RCC 7860 (cell line): ENCODE data around the gene WDR20.
"Not testable (repeated sequence)": the region's sequence is repeated elsewhere in the genome, so short reads cannot be mapped to it uniquely, and the experiment has no call there.

Experiments used
- DNase-seq: peaks from one replicate; pipeline ENCODE4 v3.0.0-alpha.2; 2015; ENCODE audit warnings: low spot score
- FAIRE-seq: peaks from 2 replicates; lab custom pipeline; 2012; peaks lifted over from hg19 to GRCh38; lab: Jason Lieb, UNC

Gene WDR20

DNA sequence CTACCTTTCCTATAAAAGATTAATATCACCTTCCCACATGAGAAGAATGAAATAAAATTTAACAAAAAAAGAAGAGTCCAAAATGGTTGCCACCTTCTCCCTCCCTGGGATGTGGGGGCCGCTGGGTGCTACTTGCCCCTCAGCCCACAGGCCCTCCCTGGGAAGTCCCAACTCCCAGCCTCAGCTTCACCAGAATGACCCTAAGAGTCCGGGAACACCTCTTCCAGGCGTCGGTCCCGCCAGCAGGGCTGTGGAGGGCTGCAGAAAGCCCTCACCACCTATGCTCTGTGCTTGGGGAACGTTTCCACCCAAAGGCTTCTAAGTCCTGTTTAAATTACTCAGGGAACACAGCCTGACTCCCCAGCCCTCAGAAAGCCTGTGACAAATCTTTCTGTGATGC is 93.4 kb downstream of the WDR20 start:
- FAIRE-seq = no peak
- DNase-seq = no peak

DNA sequence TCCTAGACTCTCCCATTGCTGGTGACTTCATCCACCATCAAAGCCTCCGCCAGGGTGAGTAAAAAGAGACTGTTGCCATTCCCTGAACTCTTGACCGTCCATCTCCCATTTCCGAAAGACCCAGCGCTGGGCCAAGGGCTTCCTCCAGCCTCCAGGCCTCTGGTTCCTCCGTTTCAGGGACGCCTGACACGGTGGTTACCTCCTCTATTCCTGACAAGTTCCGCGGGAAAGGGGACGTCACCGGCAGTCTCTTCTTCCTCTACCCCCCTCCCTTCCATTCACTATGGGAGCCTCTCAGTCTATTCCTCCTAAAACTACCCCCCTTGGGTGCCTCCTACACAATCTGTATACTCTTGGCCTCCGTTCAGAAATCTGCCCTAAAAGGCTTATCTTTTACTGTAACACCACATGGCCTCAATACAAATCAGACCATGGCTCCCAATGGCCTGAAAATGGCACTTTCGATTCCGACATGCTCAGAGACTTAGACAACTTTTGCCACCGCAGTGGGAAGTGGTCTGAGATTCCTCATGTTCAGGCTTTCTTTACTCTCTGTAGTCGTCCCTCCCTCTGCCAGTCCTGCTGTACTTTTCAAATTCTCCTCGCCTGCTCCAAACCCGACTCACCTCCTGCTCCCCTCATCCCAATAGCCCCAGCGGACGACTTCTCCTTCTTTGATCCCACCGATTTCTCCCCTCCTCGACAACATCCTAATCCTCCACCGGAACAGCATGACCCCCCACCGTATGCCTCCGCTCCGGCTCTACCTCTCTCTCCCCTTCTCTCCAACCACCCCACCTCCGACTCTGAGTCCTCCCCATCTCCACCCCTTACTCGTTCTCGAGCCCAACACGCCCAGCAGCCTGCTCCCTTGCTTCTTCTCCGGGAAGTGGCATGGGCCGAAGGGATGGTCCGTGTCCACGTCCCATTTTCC is 94.9 kb downstream of the WDR20 start:
- FAIRE-seq = no peak
- DNase-seq = no peak

DNA sequence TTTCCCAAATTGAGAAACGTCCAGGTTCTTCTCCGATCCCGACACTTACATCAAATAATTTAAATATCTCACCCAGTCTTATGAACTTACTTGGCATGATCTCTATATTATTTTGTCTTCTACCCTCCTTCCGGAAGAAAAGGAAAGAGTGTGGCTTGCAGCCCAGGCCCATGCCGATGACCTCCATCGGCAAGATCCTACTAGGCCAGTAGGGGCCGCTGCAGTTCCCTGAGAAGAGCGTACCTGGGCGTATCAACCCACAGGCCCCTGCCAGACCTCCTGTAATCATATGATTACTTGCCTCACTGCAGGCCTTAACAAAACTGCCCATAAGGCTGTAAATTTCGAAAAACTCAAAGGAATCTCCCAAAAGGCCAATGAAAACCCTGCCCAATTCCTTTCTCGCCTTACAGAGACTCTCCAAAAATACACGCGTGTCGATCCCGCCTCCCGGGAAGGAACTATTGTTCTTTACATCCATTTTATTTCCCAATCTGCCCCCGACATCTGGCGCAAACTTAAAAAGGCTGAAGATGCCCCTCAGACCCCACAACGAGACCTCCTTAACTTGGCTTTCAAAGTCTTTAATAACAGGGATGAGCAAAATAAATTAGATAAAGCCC is 95.7 kb downstream of the WDR20 start:
- DNase-seq = peak; percentile 52
- FAIRE-seq = no peak

DNA sequence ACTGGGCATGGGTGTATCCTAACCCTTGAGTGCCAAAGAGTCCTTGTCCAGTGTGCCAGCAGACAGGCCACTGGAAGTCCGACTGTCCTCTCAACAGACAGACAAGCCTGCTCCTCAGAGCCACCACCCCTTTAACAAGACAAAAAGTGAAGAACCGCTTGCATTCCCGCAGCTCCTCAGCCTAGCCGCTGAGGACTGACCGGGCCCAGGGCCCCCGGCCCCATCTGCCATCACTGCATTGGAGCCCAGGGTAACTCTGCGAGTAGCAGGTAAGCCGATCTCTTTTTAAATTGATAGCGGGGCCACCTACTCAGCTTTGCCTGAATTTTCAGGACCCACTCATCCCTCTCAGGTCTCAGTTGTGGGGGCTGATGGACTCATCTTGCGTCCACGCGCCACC is 96.3 kb downstream of the WDR20 start:
- FAIRE-seq = no peak
- no peak for DNase-seq

DNA sequence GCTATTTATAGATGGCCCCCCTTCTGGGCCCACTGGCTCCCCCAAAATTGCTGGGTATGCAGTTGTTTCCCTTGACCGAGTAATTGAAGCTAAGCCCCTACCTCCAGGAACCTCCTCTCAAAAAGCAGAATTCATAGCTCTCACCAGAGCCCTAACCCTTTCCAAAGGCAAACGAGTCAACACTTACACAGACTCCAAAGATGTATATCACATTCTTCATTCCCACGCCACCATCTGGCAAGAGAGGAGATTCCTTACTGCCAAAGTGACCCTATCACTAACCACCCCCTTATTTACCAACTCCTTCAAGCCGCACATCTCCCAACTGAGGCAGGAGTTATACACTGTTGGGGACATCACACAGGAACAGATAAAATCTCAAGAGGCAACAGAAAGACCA is 98.4 kb downstream of the WDR20 start:
- no peak for FAIRE-seq
- no peak for DNase-seq

DNA sequence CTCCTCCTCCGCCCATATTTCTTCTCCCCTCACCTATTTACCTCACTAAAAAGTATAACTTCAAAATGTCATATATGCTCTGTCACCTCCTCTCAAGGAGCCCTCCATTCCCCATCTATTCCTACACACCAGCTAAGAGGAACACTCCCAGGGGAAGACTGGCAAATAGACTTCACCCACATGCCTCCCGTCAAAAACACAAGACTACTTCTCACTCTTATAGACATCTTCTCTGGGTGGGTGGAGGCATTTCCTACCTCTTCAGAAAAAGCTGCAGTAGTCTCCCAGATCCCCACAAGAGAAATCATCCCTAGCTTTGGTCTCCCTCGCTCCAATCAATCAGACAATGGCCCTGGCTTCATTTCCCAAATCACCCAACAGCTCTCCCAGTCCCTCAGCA is 99.1 kb downstream of the WDR20 start:
- DNase-seq (no peak), FAIRE-seq (no peak)

DNA sequence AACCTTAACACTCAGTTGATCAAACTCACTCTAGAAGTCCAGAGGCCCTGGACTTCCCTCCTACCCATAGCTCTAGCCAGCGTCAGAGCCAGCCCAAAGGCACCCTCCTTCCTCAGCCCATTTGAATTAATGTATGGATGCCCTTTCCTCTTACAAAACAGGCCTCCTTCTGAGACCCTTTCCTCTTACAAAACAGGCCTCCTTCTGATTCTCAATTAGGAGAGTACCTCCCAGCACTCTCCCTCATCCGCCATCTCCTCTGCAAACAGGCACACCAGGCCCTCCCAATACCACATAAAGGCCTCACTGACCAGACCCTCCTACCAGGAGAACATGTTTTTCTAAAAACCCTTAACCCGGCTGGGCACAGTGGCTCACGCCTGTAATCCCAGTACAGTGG is 99.5 kb downstream of the WDR20 start:
- FAIRE-seq (no peak), DNase-seq (no peak)

DNA sequence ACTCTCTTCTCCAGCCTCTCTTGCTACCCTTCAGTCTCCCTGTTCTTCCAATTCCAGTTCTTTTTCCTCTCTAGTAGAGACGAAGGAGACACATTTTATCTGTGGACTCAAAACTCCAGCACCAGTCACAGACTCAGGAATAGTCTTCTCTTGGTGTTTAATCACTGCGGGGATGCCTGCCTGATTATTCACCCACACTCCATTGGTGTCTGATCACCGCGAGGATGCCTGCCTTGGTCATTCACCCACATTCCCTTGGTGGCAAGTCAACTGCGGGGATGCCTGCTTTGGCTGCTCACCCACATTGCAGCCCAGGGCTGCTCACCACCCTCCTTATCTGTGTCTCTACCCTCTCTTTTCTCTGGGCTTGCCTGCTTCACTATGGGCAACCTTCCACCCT is 100.8 kb downstream of the WDR20 start:
- not testable (repeated sequence) for FAIRE-seq
- DNase-seq = peak; percentile 53

DNA sequence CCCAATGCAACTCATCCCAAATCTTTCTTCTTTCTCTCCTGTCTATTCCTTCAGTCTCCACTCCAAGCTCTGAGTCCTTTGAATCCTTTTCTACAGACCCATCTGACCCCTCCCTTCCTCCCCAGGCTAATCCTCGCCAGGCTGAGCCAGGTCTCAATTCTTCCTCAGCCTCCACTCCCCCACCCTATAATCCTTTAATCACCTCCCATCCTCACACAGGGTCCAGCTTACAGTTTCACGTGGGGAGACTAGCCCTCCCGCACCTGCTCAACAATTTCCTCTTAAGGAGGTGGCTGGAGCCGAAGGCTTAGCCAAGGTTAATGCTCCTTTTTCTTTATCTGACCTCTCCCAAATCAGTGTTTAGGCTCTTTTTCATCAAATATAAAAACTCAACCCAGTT is 101.5 kb downstream of the WDR20 start:
- FAIRE-seq (no peak), DNase-seq (no peak)

DNA sequence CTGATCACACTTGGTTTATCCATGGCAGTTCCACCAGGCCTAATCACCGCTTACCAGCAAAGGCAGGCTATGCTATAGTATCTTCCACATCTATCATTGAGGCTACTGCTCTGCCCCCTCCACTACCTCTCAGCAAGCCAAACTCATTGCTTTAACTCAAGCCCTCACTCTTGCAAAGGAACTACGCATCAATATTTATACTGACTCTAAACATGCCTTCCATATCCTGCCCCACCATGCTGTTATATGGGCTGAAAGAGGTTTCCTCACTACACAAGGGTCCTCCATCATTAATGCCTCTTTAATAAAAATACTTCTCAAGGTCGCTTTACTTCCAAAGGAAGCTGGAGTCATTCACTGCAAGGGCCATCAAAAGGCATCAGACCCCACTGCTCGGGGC is 104.1 kb downstream of the WDR20 start:
- FAIRE-seq, DNase-seq: not testable (repeated sequence)

DNA sequence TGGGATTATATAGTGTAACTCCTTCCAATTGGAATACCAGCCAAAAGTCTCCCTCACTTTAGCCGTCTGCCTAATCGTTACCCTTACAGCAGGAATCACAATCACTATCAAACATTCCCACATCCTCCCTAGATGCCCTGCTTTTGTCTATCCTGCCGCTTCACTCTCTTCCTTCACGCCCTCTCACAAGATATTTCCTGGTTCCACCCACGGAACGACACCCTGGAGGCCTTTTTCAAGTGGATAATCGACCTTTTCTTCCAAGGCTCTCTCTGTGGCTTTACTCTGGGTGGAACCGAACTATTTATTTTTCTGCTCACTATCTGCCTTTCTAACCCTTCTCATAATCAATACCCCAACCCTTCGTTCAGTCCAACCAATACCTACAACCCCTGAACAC is 106.4 kb downstream of the WDR20 start:
- no peak for FAIRE-seq
- no peak for DNase-seq

DNA sequence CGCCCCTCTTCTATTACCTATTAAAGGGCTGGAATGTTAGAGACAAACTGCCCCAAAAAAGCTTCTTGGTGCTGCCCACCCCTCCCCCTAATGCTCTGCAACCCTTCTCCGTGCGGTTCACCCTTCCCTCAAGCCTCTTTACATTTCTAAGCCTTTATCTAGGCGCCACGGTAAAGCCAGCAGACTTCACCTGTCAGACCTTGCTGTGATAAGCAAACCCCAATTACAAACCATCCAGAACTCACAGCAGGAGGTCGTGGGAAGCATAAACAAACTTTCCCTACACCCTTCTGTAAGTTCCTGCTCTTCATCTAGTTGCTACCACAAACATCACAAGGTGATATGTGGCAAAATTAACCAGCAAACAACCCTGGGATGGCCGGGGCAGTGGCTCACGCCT is 108.4 kb downstream of the WDR20 start:
- FAIRE-seq (no peak), DNase-seq (no peak)

DNA sequence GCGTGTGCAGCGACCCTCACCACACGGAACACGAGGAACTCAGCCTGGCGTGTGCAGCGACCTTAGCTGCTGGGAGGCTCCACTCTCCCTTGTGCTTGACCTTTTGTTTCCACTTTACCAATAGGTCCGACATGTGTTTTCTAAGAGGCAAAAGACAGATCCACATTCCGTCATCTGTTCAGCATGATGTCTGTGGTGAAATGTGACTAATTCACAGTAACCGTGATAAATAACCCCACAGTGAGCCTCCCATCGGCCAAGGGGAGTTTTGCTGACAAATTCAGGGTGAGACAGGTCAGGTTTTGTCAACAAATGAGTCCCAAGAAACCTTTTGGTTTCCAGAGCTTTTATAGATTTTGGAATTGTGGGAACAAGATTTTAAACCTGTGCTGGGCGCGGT is 109.3 kb downstream of the WDR20 start:
- no peak for FAIRE-seq

DNA sequence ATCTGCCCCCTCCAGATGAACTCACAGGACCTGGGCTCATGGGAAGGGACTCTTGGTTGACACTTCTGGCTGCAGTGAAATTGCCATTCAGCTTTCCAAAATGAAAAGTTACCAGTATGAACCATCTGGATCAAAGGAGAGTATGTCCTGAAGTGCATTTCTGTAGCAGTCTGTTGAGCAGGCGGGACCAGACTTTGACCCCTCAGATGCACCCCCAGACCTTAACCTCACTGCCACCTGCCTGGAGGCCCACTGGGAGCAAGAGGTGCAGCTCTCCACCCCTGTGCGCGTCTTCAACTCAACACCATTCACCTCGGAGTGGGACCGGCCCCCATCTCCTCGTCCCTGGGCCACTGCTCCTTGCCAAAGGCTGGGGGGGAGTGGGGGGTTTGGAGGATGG is 110.3 kb downstream of the WDR20 start:
- FAIRE-seq (no peak), DNase-seq (no peak)

More for the DNA sequence above, 109.3 kb downstream of the WDR20 start:
- peak; percentile 60 for DNase-seq

DNA sequence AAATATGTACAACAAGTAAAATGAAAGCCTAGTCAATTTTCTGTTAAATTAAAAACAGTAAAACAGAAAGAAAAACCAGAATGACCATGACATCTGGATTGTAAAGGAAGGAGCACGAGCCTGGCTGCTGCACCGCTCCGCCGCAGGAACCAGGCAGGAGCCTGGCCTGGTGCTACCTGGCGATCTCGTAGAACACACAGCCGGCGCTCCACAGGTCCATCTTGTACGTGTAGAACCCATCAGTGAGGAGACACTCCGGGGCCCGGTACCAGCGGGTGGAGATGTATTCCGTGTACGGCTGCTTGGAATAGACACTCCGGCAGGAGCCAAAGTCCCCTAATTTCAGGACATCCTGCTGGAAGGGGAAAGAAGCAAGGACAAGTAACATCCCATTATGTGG is 110.9 kb downstream of the WDR20 start:
- DNase-seq (no peak), FAIRE-seq (no peak)

DNA sequence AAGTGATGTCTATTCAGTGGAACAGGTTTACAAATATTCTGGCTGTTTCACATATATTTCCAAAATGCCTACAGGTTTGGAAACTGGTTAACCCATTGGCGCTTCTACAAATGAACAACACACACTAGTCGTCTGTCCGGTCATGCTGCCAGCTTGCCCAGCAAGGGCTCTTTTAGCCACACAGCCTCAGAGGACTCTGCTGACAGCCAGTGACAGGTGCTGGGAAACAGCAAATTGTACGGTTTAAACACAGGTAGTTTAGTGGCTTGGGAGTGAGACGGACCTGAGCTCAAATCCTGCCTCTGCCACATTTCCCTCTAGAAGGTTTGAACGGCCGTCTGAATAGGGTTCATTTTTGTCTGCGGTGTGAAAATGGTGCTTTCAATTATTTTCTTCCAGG is 111.5 kb downstream of the WDR20 start:
- DNase-seq (no peak), FAIRE-seq (no peak)

DNA sequence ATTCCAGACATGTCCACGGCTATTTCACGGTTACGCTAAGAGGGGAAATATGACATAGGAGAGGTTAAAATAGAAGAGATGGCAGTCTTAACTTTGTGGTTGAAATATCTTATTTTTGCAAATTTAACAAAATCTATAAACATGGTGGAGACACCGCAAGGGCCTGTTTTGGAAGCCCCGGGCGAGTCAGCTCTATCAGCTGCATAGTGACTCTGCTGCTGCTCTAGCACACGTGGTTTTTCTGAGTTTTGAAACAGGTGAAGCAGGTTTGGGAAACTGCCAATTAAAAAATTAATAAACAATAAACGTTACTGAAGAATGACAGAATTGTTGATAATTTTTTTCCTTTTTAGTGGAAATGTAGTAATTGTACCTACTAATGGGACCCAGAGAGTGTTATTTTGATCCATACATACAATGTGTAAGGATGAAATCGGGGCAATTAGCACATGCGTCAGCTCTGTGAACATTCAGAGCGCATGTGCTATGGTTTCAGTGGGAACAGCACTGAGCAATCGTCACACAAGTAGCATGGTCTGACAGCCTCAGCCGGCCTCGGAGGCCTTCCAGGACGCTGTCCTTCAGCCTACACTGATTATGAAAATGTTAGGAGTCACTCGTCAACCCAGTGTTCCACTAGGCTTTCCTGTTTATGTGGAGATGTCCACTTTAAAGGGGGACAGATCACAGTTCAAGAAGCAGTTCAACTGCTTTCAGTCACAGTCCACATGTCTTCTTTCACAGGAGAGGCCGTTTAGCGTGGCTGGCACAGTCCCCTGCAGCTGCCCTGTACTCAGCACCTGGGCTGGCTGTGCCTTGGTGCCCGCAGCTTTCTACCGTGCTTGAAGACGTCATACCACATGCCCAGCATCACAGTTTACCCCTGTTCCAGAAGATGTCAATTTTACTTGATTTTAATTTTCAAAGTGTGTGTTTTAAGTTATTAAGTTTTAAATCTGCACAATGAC is 113.4 kb downstream of the WDR20 start:
- FAIRE-seq (no peak), DNase-seq (no peak)

DNA sequence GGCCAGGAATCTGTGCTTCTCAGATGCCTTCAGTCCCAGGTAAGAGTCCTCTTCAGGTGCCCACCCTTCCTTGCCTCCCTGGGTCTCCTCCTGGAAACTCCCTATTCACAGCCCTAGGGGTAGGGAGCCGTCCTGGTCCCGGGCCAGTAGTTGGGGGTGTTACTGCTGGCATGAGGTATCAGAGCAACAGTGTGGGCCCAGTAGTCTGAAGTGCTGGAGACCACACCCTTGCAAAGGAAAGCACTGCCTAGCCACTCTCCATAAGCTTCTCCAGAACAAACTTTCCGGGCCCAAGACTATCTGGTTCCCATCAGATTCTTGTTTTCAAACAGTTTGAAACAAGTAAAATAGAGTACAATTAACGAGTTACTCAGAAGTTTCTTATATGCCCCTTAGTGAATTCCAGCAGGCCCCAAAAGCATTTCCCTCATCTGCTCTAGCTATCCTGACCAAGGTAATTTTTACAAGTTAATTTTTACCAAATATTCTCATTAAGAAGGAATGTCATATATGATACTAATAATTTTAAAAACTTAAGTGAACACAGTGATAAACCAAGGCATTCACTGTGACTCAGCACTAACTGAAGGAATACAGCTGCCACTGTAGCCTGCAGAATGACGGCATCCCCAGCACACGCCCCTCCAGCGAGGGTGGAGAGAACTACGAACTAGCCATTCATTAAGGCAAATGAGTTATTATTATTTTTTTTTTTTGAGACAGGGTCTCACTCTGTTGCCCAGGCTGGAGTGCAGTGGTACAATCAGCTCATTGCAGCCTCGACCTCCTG is 115.9 kb downstream of the WDR20 start:
- FAIRE-seq (peak; percentile 78), DNase-seq (peak; percentile 65)

DNA sequence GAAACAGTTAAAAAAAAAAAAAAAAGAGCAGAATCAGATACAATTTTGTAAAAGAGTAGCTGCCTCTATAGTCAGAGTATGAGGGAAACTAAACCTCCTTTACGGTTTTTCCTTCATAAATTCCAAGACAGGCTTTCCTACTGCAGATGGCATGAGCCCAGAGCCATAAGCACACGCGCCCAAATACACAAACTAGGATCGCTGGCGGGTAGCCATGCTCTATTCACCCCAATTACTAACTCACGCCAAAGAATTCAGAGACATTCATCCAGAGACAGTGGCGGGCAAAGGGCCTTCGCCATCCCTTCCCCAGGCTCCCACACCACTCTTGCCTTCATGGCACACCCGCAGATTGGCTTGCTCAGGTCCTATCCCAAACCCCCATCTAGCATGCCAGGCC is 117.0 kb downstream of the WDR20 start:
- no peak for FAIRE-seq
- DNase-seq = no peak

DNA sequence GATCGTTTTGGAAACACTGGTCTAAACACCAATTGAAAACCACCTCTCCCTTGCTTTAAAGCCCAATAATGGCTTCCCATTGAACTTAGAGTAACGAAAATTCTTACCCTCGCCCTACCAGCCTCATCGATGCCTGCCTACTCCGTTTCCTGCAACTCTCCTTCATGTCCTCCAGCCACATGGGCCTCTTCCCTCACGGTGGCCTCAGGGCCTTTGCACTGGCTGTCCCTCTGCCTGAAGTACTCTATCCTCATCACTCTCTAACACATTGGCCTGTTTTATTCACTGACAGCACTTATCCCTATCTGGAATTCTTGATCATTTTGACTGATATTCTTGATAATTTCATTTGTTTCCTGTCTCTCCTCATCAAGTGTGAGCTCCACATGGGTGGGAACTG is 118.4 kb downstream of the WDR20 start:
- FAIRE-seq = no peak
- DNase-seq = no peak
